AG08395 (cell line): Measurements from ENCODE around the gene METRNL.
A peak's percentile ranks its signal among the peaks of the same experiment; 100 is the strongest.
"Not testable (repeated sequence)": the region's sequence is repeated elsewhere in the genome, so short reads cannot be mapped to it uniquely, and the experiment has no call there.

ENCODE experiments used
- DNase-seq: peaks from one replicate; pipeline ENCODE4 v3.0.0; 2012; ENCODE audit warnings: mixed read lengths, low spot score

The METRNL gene

DNA sequence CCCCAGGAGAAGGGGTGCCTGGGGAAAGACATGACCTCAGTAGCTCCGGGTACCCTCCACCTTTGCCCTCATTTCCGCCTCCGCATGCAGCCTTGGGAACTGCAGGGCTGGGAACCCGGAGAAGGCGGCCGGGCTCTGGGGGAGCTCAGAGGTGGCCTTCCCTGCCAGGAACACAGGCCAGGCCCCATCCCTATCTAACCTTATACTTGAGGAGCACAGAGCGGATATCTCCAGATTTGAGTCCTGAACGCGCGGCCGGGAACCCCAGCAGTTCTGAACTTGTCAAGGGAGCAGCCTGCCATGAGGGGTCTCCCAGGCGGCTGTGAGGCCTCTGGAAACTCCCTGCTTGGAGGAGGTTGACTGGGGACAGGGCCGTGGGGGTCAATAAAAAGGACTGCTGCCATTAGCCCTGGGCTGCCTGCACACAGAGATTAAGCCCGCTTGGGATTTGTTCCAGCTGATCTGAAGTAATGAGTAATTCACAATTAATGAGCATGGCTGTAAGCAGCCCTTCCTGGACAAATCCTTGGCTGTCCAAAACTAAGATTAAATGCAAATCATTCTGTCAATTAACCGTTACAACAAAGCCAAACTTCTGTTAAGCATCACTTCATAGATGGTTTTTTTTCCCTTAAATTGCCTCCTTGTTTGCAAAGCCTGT lies 26.3 kb upstream of the METRNL start:
- DNase-seq = no peak

DNA sequence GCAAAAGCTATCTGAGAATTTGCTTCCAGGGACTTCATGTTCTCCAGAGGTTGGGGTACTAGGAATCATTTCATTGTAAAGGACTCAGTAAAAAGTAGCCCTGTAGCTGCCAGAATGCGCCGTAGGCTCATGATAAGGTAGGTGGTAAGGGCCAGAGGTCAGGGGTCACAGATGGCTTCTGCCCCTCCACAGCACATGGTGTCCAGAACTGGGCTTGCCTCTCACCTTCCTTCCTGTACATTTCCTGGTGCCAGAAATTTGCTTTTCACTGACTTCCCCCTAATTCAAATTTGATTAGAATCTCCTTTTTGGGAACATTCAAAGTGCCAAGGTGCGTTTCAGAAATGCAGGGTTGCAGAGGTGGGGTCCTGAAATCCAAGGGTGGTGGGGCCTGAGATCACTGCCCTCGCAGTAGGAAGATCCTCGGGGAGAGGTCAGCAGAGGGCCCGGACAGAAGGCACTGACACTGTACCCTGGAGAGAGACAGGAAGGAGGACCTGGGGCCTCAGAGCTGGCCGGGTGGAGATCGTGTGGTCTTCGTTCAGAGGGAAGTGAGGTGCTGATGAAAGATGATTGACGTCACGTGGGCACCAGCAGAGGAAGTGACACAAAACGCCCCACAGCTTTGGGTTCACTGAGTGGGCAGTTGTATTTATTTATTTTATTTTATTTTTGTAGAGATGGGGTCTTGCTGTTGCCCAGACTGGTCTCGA lies 25.5 kb upstream of the METRNL start:
- DNase-seq = no peak

DNA sequence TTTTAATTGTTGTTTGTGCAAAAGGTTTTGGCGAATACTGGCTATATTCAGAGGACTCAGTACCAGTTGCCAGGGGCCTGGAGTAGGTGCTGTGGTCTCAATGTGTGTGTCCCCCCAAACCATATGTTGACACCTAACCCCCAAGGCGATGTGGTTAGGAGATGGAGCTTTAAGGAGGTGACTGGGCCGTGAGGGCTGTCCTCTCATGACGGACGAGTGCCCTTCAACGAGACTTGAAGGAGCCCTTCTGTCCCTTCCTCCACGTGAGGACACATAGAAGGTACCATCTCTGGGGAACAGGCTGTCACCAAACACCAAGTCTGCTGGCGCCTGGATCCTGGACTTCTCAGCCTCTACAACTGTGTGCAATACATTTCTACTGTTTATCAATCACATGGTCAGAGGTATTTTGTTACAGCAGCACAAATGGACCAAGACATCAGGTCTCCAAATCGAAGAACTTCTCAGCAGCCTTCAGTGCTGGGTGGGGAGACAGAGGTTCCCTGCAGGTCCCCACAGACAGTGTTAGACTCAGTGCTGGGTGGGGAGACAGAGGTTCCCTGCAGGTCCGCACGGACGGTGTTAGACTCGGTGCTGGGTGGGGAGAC lies 24.8 kb upstream of the METRNL start:
- no peak for DNase-seq

DNA sequence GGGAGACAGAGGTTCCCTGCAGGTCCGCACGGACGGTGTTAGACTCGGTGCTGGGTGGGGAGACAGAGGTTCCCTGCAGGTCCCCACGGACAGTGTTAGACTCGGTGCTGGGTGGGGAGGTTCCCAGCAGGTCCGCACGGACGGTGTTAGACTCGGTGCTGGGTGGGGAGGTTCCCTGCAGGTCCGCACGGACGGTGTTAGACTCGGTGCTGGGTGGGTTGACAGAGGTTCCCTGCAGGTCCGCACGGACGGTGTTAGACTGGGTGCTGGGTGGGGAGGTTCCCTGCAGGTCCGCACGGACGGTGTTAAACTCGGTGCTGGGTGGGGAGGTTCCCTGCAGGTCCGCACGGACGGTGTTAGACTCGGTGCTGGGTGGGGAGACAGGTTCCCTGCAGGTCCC lies 24.2 kb upstream of the METRNL start:
- not testable (repeated sequence) for DNase-seq

DNA sequence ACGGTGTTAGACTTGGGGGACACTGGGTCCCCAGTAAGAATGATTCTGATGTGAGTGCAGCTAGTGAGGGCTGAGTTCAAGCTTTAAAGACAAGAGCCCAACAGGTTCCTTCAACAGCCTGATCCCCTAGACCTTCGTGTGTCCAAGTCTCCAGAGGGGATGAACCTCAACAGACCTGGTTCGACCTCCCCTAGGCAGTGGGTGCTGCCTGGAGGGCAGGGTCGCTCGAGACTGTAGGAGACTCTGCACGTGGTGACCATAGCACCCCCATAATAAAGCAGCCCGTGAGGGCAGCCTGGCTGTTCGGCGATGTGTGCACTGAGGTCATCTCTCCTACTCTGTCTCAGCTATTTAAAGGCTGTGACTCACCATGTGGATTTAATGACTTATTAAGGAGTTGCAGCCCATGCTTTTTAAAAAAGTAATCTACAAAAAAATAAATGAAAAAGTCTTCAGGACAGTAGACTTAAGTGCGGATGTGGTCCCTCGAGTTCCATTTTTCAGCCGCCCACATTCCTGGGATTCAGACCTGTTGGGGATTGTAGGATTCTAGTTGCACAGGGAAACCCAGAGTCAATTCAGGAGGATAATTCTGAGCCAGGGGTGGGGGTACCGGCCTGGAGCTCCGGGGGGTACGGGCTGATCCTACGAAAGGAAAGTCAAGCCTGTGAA lies 23.4 kb upstream of the METRNL start:
- DNase-seq = peak; percentile 84

DNA sequence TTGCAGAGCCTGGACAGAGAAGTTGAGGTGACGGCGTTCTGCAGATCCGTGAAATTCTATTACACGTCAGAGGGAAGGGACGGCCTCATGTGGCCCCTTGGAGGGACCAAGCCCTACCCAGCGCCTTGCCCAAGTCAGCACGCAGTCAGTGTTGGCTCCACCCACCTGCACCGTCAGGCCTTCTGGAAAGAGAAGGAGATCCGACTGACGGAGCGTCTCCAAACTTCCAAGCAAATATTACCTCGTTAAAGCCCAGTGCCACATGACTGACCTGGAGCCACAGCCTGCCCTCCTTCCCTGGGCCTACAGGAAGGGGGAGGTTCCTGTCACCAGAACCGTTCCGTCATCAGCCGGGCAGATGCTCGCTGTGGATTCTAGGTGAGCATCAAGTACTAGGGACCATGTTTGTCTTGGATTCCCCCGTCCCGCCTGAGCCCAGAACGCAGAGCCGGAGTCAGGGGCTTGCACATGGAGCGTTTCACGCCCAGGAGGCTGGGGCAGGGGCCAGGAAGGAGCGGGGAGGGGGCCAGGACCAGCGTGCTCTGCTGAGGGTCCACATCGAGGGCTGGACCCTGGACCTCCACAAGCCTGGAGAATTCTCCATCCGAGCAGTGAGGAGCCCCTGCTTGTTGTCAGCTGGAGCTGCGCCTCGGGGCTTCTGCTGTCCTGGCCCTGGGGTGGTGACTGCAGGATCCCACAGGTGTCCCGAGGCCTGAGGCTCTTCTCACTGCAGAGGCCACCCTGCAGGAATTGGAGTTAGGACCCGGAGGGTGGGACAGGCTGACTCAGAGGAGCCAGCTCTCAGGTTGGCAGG lies 22.6 kb upstream of the METRNL start:
- peak; percentile 28 for DNase-seq

DNA sequence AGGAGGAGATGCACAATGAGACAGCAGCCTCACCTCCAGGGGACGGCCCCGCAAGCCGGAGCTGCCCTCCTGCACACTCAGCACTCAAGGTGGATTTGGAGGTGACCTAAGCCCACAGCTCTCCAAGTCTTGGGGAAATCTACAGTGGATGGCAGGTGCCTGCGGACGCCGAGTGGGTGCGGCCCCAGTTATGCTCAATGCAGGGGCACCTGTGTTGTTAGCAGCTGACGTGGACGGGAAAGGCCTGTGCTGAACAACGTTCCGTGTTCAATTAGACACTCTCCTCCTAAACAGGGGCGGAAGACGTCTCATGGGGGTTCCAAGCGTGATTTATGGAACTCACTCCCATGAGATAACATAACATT lies 22.0 kb upstream of the METRNL start:
- DNase-seq = no peak

DNA sequence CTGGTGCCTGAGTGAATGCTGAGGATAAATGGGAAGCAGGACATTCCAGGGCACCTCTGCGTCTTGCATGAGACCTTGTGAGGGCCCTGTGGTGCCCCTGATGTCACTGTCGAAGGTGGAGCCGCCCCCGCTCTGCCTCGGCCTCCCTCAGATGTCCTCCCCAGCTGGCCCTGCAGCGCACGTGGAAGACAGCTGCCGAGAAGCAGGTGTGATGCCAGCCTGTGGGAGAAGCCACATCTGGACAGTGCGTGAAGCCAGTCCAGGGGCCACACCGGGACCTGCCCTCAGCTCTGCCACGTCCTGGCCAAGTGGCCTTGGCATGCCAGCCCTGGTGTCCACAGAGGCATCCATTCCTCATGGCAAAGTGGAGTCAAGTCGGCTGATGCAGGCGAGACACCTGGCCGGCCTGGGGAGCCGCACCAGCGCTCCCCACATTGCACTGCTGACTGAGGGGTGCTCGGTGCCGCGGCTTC lies 21.6 kb upstream of the METRNL start:
- DNase-seq = no peak

DNA sequence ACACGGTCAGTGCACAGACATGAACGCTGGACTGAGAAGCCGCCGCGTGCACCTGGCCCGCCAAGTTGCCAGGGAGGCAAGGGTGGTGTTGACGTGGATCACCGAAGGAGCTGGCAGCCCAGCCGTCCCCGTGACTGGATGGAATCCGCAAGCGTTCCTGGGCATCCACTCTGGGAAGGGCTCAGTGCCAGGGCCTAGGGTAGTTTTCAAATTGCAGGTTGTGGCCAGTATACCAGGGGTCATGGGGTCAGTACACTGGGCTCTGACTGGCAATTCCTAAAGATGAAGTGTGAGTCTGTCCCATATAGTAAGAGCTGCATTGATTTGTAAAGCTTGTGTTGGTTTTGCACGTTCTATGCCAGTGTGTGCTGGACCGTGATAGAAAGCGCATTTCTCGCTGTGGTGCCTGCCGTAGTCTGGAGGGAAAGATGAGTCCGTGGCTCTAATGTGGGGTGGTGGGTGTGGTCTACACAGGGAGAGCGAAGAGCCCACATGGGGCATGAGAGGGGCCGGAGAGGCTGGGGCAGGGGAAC lies 21.1 kb upstream of the METRNL start:
- no peak for DNase-seq

DNA sequence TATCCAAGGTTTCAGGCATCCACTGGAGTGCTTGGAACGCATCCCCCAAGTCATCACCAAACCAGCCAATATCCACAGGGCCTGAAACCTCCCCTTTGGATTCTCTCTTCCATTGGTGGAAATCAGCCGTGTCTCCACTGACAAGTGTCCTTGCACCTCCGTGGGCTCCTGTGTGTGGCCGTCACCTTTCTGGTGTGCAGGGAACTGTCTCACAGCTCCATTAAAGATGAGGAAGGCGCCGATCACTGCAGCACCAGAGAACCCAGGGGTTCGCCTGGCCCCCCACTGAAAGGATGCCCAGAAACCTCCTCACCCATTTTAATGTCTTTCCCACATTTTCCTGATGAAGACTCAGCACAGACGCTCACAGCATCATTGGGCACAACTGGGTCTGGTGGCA lies 17.8 kb upstream of the METRNL start:
- no peak for DNase-seq

DNA sequence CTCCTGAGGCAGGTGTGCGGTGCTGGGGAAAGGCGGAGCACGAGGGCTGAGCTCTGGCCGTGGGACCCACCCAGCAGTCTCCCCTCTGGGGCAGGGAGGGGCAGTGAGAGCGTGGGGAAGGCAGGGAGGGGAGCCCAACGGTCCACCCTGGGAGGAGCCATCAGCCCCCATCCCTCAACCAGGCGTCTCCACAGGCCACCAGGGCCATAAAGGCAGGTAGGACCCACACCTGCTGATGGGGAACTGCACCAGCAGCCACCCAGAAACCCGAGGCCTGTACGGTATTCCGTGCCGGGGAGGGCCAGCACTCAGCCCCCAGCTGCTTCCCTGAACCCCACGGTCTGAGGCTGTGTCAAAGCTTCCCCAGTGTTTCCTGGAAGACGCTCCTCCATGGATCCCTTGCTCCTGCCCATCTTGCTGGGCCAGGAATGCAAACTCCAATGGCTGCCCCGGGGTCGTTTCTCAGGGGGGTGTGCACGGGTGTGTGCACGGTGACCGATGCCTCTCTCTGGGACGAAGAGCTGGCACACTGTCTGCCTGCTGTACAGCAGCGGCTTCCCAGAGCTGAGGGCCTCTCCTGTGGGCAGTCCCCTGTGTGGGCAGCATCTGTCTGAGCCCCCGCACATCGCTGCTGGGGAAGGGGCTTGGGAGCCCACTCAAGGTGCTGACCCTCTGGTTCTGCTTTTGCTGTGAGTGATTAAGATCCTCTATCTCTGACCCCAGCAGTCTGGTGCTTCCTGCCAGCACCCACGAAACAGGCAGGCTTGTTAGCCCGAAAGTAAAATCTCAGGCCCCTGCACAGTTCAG lies 17.2 kb upstream of the METRNL start:
- no peak for DNase-seq

DNA sequence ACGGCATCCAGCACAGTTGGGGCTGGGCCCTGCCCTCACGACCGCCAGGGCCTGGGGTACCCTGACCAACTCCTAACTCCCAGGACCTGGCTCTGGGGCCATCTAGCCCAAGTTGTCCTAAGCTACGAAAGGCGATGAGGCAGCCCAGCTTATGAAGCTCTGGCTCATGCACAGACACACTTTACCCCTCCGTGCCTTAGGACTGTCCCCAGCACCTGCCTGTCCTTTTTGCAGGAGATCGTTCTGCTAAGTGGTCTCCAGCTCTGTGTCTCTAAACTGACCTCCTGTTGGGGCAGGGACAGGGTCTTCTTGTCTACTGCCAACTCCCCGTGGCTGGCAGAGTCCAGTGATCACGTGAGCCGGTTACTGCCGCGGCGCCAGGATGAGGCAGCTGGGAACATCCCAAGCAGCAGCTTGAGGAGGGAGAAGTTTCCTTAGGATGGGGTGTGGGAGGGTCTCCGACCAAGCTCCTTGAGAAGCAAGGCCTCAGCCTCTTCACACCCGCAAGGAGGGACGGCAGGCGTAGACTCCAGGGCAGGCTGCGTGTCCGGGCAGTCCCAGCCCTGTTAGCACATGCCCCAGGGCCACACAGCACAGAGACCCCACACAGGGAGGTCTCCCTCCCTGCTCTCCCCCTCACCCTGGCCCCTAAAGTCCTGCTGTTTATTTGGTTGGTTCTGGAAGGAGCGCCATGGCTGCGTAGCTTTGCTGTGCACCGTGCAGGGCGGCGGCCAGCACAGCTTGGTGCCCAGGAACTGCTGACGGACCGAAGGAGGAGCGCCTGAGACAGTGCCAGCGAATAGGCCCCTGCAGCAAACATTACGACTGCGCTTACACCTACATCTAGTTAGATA lies 16.4 kb upstream of the METRNL start:
- no peak for DNase-seq

DNA sequence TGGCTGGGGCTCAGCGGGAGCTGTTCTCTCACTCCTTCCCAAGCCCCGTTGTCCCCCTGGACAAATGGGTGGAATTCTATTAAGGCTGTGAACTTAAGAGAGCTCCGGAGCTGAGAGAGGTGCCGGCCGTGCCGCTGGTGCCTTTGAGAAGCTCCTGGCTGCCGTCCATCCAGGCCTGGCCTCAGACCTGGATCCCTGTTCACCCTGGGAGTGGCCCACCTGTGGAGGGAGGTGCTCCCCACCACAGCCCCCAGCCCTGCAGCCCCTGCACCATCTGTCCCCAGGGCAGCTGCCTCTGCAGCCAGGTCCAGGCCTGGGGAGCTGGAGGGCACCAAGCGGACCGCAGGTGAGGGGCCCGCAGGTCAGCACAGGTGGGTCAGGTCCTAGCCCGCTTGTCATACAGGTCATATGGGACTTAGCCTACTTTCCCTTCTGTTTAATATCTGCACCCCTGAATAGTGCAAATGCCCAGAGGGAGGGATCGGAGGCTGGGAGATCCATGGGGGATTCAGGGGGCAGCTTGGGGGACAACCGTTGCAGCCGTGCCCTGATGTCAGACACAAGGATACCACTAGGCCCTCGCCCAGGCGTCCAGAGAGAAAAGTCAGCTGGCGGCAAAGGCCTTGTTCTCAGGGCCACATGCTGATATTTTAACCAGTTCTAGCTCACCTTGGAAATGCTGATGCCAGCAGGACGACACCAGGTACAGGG lies 15.2 kb upstream of the METRNL start:
- DNase-seq = no peak

DNA sequence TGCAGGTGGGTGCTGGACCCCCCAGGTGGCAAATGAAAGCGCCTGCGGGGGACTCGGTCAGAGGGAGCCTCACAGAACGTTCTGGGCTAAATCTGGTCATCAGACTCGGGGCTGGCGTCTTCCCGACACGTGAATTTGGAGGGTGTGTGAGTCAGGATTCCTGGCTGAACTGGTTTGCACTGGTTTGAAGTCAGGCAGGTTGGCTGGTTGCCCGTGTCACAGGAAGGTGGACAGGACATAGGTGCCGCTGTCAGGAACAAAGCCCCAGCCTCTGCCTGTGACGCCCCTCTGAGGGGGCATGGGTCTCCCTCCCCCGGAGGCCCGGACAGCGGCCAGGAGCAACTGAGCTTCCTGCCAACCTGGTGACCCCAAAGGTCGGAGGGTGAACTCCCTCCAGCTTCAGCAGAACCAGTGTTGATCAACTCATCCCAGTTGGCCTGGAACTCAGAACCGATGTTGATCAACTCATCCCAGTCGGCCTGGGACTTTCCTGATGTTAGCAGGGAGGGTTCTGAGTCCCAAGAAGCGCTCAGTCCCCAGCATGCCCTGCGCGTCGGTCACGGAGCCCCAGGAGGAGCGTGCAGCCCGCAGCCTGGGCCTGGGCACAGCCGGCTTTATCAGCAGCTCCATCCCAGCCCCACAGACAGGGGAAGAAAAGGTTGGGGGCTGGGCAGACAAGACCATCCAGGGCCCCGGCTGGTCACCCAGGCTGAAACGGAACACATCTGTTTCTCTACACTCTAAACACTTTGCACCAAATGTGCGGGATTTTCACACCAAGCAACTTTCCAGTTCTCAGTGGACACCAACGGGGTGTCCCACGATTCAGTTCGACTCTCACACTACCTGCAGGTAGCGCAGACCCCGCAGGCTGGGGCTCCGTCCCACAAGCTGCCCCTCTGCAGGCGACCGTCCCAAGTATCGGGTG lies 14.4 kb upstream of the METRNL start:
- DNase-seq = no peak

DNA sequence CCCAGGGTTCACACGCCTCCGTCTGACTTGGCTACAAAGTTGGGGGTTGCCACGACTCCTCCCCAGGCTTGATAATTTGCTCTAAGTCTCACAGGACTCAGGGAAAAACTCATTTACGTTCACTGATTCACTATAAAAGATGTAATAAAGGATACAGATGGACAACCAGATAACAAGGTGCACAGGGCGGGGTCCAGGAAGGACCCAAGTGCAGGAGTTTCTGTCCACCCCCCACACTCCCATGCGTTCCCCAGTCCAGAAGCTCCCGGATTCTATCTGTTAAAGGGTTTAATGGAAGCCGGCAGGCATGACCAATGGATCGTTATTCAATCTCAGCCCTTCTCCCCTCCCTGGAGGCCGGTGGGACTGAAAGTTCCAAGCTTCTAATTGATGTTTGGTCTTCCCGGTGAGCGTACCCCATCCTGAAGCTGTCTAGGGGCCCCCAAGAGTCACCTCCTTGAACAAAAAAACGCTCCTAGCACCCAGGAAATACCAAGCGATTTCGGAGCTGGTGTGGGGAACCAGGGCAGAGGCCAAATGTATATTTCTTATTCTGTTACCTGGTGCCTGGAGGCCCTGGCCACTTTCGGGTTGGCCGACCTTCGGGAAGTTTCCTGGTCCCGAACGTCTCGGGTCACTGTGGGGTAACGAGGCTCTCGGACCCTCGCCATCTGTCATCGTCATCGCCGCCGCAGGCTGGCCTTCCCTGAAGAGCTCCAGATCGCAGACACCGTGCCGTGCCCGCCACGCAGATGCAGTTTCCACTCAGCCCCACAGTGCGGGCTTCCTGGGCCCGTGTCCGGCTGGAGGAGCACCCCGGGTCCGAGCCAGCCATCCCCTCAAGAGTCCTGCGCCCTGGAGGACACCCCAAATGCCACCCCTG lies 13.5 kb upstream of the METRNL start:
- no peak for DNase-seq

DNA sequence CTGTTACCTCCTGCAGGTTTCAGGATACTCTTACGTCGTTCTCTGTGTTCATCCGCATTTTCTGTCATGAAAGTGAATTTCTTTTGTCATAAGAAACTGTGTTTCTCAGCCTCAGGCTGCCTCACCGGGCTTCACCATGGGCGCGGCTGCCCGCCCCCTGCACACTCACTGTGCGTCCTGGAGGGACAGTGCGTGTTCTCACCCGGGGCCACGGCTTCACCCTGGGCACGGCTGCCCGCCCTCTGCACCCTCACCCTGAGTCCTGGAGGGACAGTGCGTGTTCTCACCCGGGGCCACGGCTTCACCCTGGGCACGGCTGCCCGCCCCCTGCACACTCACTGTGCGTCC lies 12.9 kb upstream of the METRNL start:
- DNase-seq = not testable (repeated sequence)

DNA sequence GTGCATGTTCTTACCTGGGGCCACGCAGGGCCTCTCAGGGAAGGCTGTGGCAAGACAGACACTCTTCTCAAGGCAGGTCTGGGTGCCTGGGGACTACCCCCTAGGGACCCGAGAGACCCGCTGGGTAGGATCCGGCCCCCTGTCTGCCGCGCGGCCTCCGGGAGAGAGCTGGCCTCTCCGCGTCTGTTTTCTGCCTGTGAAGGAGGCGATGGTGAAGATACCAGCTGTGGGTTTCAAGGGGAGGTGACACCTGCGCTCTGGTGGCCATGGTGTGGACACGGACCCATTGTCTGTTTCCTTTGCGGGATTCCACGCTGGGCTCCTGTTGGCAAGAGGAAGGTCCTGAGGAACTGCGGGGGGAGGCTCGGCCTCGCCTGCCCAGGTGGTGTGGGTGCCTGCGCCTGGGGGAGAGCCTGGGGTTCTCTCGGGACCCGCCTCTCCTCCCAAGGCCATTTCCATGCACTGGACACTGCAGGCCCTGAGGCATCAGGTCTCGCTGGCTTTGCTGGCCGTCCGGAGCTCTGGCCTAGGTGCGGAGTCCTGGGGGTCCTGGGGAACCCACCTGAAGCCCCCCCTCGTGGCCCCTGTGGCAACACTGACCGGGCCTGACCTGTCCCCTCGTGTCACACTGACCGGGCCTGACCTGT lies 12.2 kb upstream of the METRNL start:
- no peak for DNase-seq
